Measurements from ENCODE around the gene DUSP16. TPM values are rescaled to one million over a fixed set of nuclear protein-coding genes. Genes with fewer than 3 reads are reported as not detected.

DUSP16 gene
- total and polyA plus RNA-seq, 2 of the 8 experiments (the other 6 are each of a cell fraction or from before 2014, with no cell fraction given), result 31.6 to 55.9 TPM

DNA sequence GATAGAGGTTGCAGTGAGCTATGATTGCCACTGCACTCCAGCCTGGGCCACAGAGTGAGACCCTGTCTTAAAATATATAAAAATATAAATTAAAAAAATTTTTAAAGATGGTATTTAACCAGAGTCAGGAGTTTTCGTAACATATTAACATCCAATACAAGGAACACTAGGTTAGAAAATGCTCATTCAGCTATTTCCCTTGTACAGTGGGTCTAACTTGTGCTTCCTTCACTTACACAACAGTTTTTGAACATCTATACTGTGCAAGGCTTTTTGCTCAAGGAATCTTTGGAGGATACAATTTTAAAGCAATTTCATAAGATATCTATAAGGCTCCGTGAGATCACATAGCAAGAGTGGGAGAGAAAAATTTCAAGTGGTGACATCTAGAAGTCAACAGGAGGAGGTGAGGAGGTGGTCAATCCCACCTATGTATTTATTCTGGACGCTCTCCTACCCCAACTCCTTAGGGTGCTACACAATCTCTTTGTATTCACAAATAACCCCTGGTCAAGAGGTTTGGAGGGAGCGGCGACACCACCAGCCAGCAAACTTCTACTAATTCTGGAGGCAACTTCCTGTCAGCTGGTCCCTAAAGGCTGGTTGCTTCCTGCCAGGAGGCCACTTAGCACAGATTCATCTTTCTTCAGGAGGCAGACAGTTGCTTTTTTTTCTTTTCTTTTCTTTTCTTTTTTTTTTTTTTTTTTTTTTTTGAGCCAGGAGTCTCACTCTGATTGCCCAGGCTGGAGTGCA lies 22.2 kb downstream of the DUSP16 start:
- Histone ChIP-seq H3K9me3 (ENCODE audit: insufficient read depth in 2 of 2, low read depth in 1 of 2, low read length in 1 of 2) (no peaks in the 10 kb centered on the region), H3K4me1 (replicated peaks in 1 of 4; ENCODE audit: control insufficient read depth in 3 of 4, insufficient read depth in 4 of 4, low read length in 3 of 4) (no peaks in the 10 kb centered on the region; a peak in 1 of 7 replicates), H4K8ac (ENCODE audit: extremely low read depth, insufficient read depth, low read length) (no peak overlapping the region), H2BK5ac (ENCODE audit: low read depth, low read length) (no peak overlapping the region), H3K23ac (ENCODE audit: insufficient read length) (no peak overlapping the region), H3K18ac (ENCODE audit: extremely low read depth, low read length) (no peak overlapping the region), H4K5ac (ENCODE audit: insufficient read length, low read depth, low read length) (no peak overlapping the region), H4K91ac (replicated peaks; ENCODE audit: insufficient read length, low read length) (no peak overlapping the region), H2AFZ (ENCODE audit: low read length) (no peak overlapping the region), H2BK120ac (replicated peaks; ENCODE audit: low read depth, low read length) (no peak overlapping the region), H3K36me3 (ENCODE audit: control insufficient read depth in 2 of 4, insufficient read depth in 4 of 4, low read length in 3 of 4) (peaks cover 0 to 2% (median 0%) of the 10 kb centered on the region in 4 experiments; a peak in 2 of 8 replicates), H3K4me3 (ENCODE audit: extremely low read depth in 1 of 4, insufficient read depth in 2 of 4, low read depth in 3 of 4, low read length in 4 of 4) (no peak overlapping the region), H3K27me3 (replicated peaks in 1 of 4; ENCODE audit: control insufficient read depth in 3 of 4, extremely low read depth in 1 of 4, insufficient read depth in 3 of 4, low read length in 3 of 4) (no peaks in the 10 kb centered on the region), H3K79me1 (ENCODE audit: low read depth, low read length) (no peaks in the 10 kb centered on the region; the same call in 1 of the 2 replicates), H3K4me2 (ENCODE audit: insufficient read depth in 1 of 2, low read depth in 2 of 2, low read length in 2 of 2) (no peak overlapping the region), H3K56ac (replicated peaks; ENCODE audit: insufficient read length, low read depth, low read length) (no peak overlapping the region), H2BK20ac (ENCODE audit: low read length) (no peak overlapping the region), H4K20me1 (replicated peaks in 1 of 2; ENCODE audit: control insufficient read depth in 1 of 2, insufficient read depth in 2 of 2, low read length in 2 of 2) (peaks cover 2 to 6% of the 10 kb centered on the region in 2 experiments), H3K23me2 (ENCODE audit: low read depth, low read length) (no peaks in the 10 kb centered on the region), H2BK15ac (ENCODE audit: low read length) (no peak overlapping the region), H2BK12ac (ENCODE audit: low read depth, low read length) (no peak overlapping the region), H3K4ac (replicated peaks; ENCODE audit: insufficient read length, low read depth, low read length) (no peak overlapping the region), H2AK5ac (ENCODE audit: low read depth, low read length) (no peak overlapping the region), H3K9ac (replicated peaks in 1 of 4; ENCODE audit: extremely low read depth in 1 of 4, low read depth in 3 of 4, low read length in 3 of 4) (no peak overlapping the region), H3K79me2 (ENCODE audit: control insufficient read depth in 1 of 2, insufficient read depth in 2 of 2, low read length in 2 of 2) (peaks cover 0 to 83% of the 10 kb centered on the region in 2 experiments; a peak in 2 of 4 replicates), H3K27ac (ENCODE audit: low read depth, low read length) (no peak overlapping the region), H3K14ac (ENCODE audit: insufficient read length) (no peak overlapping the region)
- FAIRE-seq (no peak), DNase-seq (ENCODE audit: low read depth in 1 of 2, low spot score in 2 of 2) (no peak)
- POLR2A ChIA-PET (ENCODE audit: partially characterized antibody), result interaction anchor here (1.4 kb wide), 1 partner anchor 12 kb away, joined by 4 read pairs; no protein-coding TSS in a partner anchor
- TF ChIP-seq SIN3A (conservative IDR thresholded peaks at IDR 0.05 in 1 of 2, IDR thresholded peaks at IDR 0.05 in 1 of 2; ENCODE audit: low read depth in 1 of 2, low read length in 2 of 2) (no peak), GTF2F1 (IDR thresholded peaks at IDR 0.05; ENCODE audit: borderline replicate concordance, low read depth, low read length) (no peak), NANOG (IDR thresholded peaks at IDR 0.05; ENCODE audit: insufficient read depth, low read depth, low read length, poor library complexity, severe bottlenecking) (no peak), CTBP2 (IDR thresholded peaks at IDR 0.05; ENCODE audit: borderline replicate concordance, insufficient read depth, insufficient read length, low read length) (no peak), EP300 (IDR thresholded peaks at IDR 0.05; ENCODE audit: borderline replicate concordance in 1 of 2, low read depth in 2 of 2, low read length in 2 of 2) (no peak), CHD1 (IDR thresholded peaks at IDR 0.05; ENCODE audit: low read depth, low read length) (no peak)
- TF ChIP-seq, protein P1, sequence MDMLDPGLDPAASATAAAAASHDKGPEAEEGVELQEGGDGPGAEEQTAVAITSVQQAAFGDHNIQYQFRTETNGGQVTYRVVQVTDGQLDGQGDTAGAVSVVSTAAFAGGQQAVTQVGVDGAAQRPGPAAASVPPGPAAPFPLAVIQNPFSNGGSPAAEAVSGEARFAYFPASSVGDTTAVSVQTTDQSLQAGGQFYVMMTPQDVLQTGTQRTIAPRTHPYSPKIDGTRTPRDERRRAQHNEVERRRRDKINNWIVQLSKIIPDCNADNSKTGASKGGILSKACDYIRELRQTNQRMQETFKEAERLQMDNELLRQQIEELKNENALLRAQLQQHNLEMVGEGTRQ (IDR thresholded peaks at IDR 0.05; ENCODE audit: low read length), result no peak
- TF ChIP-seq, protein P2, sequence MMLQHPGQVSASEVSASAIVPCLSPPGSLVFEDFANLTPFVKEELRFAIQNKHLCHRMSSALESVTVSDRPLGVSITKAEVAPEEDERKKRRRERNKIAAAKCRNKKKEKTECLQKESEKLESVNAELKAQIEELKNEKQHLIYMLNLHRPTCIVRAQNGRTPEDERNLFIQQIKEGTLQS (IDR thresholded peaks at IDR 0.05; ENCODE audit: insufficient read depth, low read depth, low read length), result no peak
- CTCF ChIA-PET (ENCODE audit: partially characterized antibody), result interaction anchor here (0.6 kb wide), 1 partner anchor 164 kb away, joined by 3 read pairs; no protein-coding TSS in a partner anchor
- 91% methylated on average over 5 of the region's 5 CpGs; no CpG with 5 or more reads in 1 of the 2 experiments for WGBS, 2 experiments (ENCODE audit: extremely low coverage in 1 of 2, insufficient coverage in 1 of 2, insufficient read length in 1 of 2, insufficient replicate concordance in 2 of 2, low coverage in 1 of 2, low lambda C conversion rate in 2 of 2, missing lambda C conversion rate in 1 of 2)
